VCaP (cell line): ENCODE results near the gene CRIP1.

Source experiments
- H3K27ac ChIP-seq: fragments of 450-650 bp; 2 replicates; pipeline ENCODE4 v1.5.1; 2017
- TF ChIP-seq, protein P1 (sequence below): fragments of 450-650 bp; conservative IDR thresholded peaks from 2 replicates; pipeline ENCODE4 v1.5.1; 2017; ENCODE audit warnings: mild to moderate bottlenecking, moderate library complexity

The CRIP1 gene

DNA sequence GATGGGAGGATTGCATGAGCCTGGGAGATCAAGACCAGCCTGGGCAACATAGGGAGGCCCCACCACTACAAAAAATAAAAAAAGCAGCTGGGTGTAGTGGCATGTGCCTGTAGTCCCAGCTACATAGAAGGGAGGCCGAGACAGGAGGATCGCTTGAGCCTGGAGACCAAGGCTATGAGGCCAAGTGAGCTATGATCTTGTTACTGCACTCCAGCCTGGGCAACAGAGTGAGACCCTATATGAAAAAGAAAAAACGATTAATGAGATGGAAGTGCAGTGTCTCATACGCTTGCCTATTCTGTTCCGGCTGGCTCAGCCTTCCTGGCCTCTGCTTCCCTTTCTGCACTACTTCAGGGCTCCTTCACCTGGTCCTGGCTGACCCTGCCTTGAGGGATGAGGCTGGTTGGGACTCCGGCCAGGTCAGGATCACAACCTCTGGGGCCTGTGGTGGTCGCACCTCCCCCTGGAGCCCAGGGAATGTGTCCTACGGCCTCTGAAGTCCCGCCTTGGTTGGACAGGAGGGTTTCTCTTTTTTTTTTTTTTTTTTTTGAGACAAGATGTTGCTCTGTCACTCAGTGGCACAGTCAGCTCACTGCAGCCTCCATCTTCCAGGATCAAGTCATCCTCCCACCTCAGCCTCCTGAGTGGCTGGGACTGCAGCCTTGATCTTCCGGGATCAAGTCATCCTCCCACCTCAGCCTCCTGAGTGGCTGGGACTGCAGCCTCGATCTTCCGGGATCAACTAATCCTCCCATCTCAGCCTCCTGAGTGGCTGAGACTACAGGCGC, 15.0 kb downstream of the CRIP1 start:
- H3K27ac ChIP-seq: no peak overlapping the region
- TF ChIP-seq, protein P1, sequence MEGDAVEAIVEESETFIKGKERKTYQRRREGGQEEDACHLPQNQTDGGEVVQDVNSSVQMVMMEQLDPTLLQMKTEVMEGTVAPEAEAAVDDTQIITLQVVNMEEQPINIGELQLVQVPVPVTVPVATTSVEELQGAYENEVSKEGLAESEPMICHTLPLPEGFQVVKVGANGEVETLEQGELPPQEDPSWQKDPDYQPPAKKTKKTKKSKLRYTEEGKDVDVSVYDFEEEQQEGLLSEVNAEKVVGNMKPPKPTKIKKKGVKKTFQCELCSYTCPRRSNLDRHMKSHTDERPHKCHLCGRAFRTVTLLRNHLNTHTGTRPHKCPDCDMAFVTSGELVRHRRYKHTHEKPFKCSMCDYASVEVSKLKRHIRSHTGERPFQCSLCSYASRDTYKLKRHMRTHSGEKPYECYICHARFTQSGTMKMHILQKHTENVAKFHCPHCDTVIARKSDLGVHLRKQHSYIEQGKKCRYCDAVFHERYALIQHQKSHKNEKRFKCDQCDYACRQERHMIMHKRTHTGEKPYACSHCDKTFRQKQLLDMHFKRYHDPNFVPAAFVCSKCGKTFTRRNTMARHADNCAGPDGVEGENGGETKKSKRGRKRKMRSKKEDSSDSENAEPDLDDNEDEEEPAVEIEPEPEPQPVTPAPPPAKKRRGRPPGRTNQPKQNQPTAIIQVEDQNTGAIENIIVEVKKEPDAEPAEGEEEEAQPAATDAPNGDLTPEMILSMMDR: no peak

DNA sequence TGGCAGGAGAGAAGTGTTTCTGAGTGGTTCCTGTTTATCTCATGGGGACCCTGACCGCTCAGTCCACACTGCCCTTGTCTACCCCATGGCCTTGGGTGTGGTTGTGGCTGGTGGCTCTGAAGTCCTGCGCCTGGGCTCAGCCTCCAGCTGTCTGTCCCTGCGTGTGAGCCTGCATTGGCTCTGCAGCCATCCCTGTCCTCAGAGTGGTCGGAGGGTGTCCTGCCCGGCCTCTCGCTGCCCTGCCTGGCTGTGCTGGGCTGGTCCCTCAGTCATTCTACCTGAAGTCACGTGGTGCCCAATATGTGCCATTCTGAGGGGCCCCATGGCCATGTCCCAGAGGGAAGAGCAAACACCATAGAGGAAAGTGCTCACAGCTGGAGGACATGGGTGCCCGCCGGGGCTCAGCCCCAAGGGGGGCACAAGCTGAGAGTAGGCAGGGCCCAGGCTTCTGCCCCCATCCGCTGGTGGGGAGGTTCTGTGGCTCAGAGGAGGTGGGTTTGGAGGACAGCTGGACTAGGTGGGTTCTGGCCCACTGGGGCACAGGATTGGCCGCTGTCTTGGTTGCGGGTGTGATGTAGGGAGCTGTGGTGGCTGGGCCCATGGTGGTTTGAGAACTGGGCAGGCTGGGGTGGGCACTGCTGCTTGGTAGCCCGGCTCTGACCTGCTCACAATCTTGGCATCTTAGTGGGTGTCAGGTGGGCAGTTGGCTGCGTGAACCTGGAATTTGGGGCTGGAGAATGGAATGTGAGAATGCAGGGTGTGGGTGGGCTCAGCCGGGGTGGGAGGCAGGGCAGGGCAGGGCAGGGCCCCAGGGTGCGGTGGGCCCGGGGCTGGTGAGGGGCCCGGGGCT, 16.0 kb downstream of the CRIP1 start:
- TF ChIP-seq, protein P1: no peak
- H3K27ac ChIP-seq: no peak overlapping the region

DNA sequence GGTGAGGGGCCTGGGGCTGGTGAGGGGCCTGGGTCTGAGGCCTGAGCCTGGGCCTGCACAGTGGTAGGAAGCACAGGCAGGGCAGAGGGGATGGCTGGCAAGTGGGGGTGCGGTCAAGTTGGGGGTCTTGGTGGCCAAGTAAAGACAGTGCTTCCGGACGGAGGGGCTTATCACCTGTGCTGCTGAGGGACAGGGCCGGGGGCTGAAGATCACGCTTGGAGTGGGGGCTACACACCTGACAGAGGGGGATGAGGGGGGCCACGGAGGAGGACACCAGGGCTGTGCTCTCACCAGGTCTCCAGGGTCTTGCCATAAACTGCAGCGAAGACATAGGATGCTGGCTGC, 16.6 kb downstream of the CRIP1 start:
- no peak overlapping the region for H3K27ac ChIP-seq
- TF ChIP-seq, protein P1: no peak

DNA sequence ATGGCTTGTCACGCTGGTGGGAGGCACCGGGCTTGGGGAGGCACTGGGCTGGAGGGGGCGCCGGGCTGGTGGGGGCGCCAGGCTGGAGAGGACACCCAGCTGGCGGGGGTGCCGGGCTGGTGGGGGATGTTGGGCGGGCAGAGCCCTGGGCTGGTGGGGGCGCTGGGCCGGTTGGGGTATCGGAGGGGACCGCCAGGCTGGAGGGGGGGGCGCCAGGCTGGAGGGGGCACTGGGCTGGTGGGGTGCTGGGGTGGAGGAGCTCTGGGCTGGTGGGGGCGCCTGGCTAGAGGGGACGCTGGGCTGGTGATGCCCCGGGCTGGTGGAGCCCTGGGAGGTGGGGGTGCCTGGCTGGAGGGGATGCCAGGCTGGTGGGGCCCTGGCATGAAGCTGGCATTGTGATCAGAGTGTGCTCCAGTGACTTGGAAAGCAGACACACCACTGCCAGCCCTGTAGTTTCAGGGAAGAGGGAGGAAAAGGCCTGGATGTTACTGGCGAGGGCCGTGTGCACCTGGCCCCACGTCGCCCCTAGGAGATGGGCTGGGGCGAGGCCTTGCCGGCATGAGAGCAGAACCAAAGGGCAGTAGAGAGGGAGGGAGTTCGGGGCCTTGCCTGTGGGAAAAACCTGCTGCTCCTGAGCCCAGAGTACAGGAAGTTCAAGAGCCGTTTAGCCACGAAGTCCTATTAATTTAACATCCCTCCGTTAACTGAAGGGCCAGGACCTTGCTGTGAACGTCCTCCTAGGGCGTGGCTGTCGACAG, 17.4 kb downstream of the CRIP1 start:
- no peak overlapping the region for H3K27ac ChIP-seq
- TF ChIP-seq, protein P1: no peak

DNA sequence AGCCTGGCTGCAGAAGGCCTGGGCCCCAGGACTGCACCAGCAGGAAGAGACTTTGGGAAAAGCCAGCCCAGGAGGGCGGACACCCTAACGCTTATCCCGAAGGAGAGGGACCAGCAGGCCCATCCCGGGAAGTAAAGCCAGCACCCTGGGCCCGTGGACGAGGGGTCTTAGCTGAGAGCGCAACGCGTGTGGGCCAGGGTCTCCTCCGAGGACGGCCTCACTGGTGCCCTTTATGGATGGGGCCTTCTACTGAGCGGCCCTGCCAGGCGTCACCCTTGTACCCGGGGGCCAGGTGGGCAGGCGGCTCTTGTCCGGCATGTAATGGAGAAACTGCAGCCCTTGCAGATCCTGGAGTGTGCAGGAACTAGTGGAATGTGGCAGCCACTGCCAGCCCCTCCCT, 18.4 kb downstream of the CRIP1 start:
- TF ChIP-seq, protein P1: no peak
- H3K27ac ChIP-seq: no peak overlapping the region

DNA sequence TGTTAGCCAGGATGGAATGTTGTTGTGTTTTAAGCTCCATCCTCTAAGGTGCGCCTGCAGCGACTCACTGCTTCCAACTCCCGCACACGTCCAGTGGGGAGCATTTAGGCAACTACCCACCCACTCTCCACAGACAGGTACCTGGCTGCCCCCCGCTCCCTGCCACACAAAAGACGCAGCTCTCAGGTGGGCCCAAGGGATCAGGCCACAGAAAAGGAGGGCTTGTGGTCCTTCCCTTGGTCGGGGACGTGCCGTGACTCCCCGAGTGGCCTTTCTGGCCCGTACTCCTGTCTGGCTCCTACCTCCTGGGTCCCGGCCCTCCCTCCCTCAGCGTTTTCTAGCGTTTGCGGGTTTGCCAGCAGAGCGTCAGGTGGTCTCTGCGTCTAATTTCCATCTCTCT, 20.6 kb downstream of the CRIP1 start:
- H3K27ac ChIP-seq: no peak overlapping the region
- TF ChIP-seq, protein P1: no peak

DNA sequence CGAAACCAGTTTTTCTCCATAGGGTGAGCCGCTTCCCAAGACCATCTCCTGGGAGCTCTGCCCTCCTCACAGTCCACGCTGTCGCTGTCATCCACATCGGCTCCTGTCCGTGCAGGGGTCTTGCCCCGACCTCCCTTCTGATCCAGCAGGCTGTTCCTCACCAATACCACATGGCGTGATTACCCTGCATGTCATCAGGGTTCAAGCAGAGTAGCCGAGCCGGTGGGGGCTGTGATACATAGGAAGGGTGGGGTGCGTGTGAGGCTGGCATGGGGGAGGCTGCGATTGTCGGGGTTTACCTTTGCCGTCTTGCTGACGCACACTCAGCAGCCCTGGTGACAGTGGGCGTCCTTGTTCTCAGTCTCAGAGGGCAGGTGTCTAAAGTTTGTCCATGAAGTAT, 21.4 kb downstream of the CRIP1 start:
- TF ChIP-seq, protein P1: no peak
- no peak overlapping the region for H3K27ac ChIP-seq
